Cardiac fibroblast (primary cell): ENCODE data around the gene PPP1R1B.

Experiments used
- DNase-seq, 2 donors: peaks; one replicate each; pipeline versions ENCODE4 v3.0.0 to v3.0.0-alpha.2; 2010; ENCODE audit warnings: low read depth in 2 of 2
- H3K4me3 ChIP-seq, 2 donors: replicated peaks in 1 of 2; 1 replicate in 1 of 2; 2 replicates in 1 of 2; pipeline ENCODE4 v1.5.1; 2011; ENCODE audit warnings: low read depth in 2 of 2, low read length in 2 of 2, mild to moderate bottlenecking in 2 of 2, moderate library complexity in 1 of 2
- TF ChIP-seq, protein P1 (sequence below): IDR thresholded peaks from one replicate; pipeline ENCODE4 v1.5.1; 2011; ENCODE audit warnings: low read depth, mild to moderate bottlenecking, low read length, inconsistent platforms

PPP1R1B gene

GRCh38 chr17:39653662-39654331 lies 27.0 kb downstream of the PPP1R1B start:
- TF ChIP-seq, protein P1, sequence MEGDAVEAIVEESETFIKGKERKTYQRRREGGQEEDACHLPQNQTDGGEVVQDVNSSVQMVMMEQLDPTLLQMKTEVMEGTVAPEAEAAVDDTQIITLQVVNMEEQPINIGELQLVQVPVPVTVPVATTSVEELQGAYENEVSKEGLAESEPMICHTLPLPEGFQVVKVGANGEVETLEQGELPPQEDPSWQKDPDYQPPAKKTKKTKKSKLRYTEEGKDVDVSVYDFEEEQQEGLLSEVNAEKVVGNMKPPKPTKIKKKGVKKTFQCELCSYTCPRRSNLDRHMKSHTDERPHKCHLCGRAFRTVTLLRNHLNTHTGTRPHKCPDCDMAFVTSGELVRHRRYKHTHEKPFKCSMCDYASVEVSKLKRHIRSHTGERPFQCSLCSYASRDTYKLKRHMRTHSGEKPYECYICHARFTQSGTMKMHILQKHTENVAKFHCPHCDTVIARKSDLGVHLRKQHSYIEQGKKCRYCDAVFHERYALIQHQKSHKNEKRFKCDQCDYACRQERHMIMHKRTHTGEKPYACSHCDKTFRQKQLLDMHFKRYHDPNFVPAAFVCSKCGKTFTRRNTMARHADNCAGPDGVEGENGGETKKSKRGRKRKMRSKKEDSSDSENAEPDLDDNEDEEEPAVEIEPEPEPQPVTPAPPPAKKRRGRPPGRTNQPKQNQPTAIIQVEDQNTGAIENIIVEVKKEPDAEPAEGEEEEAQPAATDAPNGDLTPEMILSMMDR = peak; percentile 93
- no peak overlapping the region for H3K4me3 ChIP-seq
- DNase-seq = peak; percentile 46 to 59

DNA sequence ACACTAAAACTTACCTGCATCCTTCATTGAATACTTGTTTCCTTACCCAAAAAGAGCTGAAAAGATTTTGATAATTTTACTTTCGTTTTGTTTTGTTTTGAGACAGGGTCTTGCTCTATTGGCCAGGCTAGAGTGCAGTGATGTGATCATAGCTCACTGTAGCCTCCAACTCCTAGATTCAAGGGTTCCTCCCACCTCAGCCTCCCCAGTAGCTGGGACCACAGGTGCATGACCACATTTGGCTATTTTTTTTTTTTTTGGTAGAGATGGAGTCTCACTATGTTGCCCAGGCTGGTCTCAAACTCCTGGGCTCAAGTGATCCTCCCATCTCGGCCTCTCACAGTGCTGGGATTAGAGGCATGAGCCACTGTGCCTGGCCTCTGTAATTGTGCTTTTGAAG lies 28.4 kb downstream of the PPP1R1B start:
- H3K4me3 ChIP-seq = no peak overlapping the region
- DNase-seq = no peak
- TF ChIP-seq, protein P1 = no peak

DNA sequence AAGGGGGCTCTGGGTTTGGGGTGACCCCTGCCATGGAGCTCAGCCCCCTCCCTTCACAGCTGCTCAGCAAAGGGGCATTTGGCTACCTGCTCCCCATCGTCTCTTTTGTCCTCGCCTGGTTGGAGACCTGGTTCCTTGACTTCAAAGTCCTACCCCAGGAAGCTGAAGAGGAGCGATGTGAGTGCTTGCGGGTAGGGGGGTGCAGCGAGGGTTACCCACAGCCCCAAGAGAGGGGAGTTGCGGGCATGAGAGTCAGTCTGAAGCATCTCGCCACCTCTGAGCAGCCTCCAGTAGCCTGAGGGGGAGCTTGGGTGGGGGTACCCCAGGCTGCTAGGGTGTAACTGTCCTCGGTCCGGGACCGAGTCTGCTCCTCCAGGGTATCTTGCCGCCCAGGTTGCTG lies 31.6 kb downstream of the PPP1R1B start:
- no peak for DNase-seq
- H3K4me3 ChIP-seq = no peak overlapping the region
- TF ChIP-seq, protein P1 = no peak

DNA sequence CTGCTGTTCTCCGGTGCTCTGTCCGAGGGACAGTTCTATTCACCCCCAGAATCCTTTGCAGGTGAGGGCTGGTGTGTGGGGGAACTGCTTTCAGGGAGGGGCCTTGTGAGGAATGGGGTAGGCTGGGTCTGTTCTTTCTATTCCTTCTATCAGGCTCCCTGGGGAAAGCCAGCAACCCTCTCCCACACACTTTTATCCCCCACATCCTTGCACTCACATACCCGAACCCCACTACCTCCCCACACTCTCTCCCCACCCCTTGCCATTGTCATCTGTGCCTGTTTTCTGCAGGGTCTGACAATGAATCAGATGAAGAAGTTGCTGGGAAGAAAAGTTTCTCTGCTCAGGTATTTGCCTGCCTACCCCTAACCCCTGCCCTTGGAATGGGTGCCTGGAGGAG lies 32.0 kb downstream of the PPP1R1B start:
- H3K4me3 ChIP-seq = no peak overlapping the region

DNA sequence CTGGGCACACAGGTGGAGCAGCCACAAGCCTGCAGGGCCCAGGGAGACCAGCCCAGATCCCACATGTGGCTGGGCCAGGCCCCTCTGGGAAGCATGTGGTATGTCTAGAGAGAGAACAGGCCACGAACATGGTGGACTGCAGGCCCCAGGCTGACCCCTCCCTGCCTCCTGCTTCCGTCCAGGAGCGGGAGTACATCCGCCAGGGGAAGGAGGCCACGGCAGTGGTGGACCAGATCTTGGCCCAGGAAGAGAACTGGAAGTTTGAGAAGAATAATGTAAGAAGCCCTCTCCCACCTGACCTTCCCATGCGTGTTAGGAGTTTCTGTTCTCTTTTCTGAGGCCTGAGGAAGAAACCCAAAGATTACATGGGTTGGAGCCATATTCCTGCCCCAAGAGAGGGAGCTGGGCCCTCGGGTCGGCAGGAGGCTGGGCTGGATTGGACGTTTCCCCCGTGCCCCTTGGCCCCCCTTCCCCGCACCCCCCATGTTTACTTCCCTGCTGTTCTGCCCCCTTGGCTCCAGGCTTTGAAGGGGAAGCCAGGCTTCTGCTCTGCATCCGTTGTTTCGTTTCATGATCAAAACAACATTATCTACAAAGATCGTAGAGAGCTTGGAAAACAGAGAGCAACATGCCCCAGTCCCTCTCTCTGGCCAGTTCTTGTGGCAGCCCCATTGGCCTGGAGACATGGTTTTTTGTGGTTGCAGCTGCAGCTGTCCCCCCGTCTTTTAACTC lies 32.7 kb downstream of the PPP1R1B start:
- no peak overlapping the region for H3K4me3 ChIP-seq
- no peak for DNase-seq
- TF ChIP-seq, protein P1 = no peak

More for the DNA sequence above, 32.0 kb downstream of the PPP1R1B start:
- TF ChIP-seq, protein P1 = no peak
- no peak for DNase-seq

DNA sequence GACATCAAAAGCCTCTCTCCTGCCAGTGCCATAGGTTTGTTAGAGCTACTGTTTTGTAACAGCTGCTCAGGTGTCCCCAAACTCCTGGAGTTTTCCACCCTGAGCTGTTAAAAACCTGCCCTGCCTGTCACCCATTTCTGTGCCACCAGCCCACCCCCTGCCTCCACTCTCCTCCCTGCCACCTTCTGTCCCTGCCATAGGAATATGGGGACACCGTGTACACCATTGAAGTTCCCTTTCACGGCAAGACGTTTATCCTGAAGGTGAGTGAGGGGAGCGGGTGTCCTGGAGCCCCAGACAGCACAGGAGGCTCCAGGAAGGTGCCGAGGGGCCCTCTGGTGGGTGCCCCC lies 33.2 kb downstream of the PPP1R1B start:
- H3K4me3 ChIP-seq = no peak overlapping the region
- no peak for DNase-seq
- TF ChIP-seq, protein P1 = no peak
